ENCODE measurements around the gene FAU.

GRCh38 chr11:65141896-65142494 is 20.1 kb upstream of the FAU start:
- TF ChIP-seq POLR2A (IDR thresholded peaks at IDR 0.05; ENCODE audit: low read depth, low read length) (no peak), POLR2AphosphoS5 (IDR thresholded peaks at IDR 0.05; ENCODE audit: low read depth, low read length) (no peak), TAF1 (IDR thresholded peaks at IDR 0.05; ENCODE audit: low read depth, low read length) (no peak), SPI1 (IDR thresholded peaks at IDR 0.05; ENCODE audit: low read depth, low read length) (no peak), POU2F2 (IDR thresholded peaks at IDR 0.05; ENCODE audit: low read depth, low read length) (no peak)

Measured in GM12891 (cell line).